NCI-H345 treated with DMSO at 0.1 percent for 48 hours (cell line): Measurements from ENCODE around the gene COL4A2.

ENCODE experiments used
- DNase-seq: peaks from one replicate; lab custom pipeline; 2025; ENCODE audit not compliant: unreplicated experiment; lab: John Stamatoyannopoulos, UW

Gene COL4A2

DNA sequence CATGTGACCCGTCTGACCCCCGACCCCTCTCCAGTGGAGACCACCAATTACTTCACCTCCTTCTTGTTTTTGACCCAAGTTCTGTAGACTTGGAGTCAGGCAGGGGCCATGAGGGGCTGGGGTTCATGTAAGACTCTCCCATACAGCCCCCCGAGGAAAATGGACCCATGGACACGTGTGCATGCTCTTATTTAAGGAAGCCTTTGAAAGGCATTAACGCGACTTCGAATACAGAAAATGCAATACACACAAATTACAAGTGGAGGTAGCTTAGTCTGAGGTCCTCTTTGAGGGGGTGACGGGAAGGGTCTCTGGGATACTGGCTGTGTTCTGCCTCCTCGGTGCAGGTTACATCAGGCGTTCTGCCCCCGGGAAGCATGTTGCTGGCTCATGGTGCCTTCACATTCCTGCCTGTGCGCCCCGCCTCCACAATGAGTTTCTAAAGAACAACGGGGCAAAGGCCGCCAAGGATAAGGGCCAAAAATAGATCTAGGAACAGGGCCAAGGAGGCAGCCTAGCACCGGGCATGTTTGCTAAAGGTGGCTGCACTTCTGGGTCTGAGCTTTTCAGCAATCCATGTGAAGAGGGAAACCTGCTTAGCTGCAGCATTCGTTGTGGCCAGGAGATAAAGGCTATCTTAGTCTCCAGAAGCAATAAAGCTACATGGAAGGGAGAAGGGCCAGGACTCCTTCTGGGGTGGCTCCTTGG is 199.9 kb downstream of the COL4A2 start:
- no peak for DNase-seq

DNA sequence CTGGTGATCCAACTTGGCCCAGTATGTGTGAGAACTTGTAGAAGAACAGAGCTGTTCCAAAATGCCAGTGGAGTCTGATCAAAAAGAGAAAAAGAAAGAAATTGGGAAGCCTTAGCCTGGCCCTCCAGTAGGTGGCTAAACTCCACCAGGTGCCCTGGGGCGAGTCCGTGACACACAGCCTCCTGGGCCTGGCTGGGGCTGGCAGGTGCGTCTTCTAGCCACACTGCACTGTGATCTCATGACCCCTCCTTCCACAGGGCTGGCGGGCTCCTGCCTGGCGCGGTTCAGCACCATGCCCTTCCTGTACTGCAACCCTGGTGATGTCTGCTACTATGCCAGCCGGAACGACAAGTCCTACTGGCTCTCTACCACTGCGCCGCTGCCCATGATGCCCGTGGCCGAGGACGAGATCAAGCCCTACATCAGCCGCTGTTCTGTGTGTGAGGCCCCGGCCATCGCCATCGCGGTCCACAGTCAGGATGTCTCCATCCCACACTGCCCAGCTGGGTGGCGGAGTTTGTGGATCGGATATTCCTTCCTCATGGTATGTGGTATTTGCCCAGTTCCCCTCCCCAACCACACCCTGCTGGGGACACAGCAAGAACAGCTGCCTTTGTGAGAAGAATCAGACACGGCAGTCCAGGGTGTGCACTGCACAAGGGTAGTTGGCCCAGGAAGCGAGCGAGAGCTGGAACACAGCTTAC is 200.7 kb downstream of the COL4A2 start:
- no peak for DNase-seq

DNA sequence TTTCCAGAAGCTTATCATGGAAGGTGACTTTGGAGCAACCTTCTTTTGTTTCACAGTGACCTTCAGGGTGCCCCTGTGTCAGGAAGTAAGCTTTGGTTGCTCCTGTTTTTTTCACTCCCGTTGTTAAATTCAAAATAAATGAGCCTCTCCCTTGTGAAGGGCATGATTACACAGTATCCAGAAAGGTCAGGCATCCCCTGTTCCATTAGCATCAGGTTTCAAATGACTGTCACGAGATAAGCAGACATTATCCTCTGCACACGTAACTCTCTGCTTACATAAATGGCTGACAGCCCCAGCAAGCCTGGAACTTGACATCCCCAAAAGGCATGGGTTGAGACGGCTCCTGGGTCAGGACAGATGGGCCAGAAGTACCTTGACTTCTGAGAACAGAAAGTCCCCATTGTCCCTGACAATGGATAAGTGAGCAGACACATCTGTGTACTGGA is 202.4 kb downstream of the COL4A2 start:
- peak; percentile 53 for DNase-seq

DNA sequence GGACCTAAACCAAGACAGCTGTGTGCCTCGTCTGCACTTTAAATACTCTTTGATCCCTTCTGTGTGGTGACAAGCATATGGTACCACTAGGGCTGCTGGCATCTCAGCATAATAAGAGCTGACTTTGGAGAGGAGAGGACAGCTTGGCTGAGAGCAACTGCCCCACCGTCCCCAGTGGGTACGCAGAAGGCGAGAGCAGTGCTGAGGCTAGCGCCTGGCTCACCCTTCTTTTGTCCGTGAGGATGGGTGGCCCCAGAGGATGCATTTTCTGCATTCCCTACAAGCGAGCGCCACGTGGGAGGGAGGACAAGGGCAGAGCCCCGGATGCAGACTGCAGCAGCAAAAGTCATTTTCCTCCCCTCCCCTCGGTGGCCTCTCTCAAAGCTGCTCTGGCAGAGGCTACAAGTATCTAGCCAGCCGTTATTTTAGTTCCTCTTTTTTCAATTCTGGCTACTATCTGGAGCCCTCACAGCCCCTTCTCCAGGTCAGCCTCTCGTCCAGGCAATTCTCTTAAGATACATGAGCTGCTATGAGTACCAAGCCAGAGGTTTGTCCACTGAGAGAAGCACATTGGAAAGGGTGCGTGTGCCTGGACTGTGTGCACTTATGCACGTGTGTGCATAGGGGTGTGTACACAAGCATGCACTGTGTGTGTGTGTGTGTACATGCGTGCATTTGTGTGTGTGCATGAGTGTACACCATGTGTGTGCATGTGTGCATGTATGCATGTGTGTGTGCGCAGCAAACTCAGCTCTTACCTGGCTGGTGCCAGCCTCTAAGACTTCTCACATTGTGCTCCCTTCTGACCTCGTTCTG is 203.1 kb downstream of the COL4A2 start:
- DNase-seq, result no peak

DNA sequence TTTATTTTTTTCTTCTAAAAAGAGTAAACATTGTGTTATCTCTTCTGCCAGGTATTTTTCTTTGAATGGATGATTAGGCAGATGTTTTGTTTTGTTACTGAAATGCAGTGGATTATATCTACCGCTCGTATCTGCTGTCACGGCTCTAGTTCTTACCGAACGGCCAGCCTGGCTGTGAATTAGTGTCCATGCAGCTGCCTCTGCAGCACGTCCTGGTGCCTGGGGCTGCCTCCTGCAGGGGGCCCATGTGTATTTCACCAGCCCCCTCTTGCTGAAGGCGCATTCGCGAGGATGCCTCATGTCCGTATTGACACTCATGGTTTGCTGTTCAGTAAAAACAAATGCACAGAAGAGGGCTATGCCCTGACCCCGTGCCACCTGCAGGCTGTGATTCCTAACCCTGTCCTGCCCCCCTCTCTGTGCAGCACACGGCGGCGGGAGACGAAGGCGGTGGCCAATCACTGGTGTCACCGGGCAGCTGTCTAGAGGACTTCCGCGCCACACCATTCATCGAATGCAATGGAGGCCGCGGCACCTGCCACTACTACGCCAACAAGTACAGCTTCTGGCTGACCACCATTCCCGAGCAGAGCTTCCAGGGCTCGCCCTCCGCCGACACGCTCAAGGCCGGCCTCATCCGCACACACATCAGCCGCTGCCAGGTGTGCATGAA is 204.6 kb downstream of the COL4A2 start:
- DNase-seq, result no peak

DNA sequence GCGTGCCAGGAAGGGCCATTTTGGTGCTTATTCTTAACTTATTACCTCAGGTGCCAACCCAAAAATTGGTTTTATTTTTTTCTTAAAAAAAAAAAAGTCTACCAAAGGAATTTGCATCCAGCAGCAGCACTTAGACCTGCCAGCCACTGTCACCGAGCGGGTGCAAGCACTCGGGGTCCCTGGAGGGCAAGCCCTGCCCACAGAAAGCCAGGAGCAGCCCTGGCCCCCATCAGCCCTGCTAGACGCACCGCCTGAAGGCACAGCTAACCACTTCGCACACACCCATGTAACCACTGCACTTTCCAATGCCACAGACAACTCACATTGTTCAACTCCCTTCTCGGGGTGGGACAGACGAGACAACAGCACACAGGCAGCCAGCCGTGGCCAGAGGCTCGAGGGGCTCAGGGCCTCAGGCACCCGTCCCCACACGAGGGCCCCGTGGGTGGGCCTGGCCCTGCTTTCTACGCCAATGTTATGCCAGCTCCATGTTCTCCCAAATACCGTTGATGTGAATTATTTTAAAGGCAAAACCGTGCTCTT is 205.2 kb downstream of the COL4A2 start:
- no peak for DNase-seq

DNA sequence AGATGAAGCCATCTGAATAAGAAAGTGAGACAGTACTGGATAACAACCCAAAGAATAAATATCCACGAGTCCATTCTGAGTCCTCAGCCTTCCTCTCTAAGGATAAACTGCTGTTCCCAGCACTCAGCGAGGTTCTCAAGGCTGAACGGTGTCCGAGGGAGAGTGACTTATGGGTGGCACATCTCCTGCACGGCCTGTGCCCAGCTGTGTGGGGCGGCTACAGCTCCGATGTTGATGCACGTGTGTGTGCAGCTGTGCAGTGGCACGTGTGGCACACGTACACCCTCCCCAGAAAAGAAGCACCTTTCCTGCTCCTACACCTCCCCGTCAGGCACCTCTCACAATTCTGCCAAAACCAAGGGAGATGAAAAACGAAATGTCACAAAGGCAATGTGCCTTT is 209.4 kb downstream of the COL4A2 start:
- no peak for DNase-seq

DNA sequence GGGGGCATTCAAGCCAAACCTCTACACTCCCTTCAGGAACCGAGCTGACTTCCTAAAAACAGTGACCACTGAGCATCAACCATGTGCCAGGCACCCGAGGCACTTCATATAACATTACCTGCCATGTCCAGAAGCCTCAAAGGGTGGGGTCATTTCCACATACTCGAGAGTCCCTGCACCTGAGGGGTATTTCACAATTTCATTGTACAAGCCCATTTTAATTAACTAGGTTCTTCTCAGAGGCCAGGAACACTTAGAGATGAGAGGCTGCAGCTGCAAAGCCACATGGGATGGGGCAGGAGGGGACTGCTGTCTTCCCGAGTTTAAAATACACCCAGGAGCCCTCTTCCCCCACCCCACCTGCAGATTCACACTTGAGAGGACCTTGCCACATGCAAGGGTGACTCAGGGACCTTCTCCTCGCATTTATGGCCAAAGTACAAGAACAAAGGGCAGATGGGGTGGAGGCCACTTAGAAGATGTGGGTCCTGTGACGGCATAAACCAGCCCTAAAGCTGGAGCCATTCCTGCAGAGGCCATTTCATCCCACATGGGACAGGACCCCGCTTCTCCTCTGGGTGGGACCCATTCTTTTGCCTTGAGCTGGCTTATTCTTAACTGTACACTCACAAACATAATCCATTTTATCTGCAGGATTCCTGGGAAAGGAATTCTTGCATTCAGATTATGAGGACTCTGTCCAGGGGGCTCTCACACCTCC is 210.6 kb downstream of the COL4A2 start:
- no peak for DNase-seq

DNA sequence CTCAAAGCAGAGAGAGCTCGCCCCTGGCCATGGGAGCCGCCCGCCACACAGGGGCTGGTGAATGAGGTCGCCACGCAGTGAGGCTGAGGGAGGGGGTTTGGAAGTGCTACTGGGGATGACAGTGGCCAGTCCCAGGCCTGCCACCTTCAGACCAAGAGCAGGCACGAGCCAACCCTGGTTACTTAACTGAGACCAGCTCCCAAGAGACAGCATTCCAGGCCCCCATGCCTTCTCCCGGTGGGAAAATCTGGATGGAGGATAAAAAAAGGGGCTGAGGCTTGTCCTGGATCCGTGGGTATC is 211.1 kb downstream of the COL4A2 start:
- DNase-seq, result no peak

DNA sequence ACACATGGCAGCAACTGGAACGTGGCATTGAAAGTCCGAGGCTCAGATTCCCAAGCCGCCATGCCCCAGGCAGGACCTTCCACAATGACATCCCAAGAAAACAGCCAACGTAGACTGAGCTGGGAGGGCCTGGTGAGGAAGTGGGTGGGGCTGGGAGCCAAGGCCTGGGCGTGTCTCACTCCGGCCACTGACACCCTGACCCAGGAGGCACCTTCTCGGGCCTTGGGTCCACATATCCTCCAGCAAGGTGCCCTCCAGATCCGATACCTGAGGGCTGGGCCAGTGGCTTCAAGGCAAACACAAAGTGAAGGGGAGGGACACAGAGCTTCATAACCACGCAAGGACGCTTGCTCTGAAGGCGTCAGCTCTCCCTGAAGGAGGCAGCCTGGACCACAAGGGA is 211.5 kb downstream of the COL4A2 start:
- DNase-seq, result no peak

DNA sequence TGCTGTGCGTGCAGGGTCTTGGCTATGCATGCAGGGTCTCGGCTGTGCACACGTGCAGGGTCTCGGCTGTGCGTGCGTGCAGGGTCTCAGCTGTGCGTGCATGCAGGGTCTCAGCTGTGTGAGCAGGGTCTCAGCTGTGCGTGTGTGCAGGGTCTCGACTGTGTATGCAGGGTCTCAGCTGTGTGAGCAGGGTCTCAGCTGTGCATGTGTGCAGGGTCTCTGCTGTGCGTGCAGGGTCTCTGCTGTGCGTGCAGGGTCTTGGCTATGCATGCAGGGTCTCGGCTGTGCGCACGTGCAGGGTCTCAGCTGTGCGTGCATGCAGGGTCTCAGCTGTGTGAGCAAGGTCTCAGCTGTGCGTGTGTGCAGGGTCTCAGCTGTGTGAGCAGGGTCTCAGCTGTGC is 212.0 kb downstream of the COL4A2 start:
- no peak for DNase-seq

DNA sequence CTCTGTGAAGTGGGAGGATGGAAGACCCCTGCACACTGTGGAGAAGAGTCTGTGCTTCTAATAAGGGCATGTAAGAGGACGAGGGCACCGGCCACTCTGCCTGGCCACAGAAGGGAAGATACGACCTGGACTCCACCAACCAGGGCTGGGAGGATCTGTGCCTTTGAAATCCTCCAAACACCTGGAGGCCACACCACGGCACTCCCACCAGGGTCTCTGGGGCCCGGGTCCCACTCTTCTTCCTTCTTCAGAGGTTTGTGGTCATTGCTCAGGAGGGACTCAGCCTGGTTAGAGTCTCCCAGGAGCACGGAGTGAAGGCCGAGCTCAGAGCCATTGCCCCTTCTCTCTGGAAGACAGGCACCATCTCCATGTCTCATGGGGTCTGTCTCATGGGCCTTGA is 212.4 kb downstream of the COL4A2 start:
- no peak for DNase-seq

DNA sequence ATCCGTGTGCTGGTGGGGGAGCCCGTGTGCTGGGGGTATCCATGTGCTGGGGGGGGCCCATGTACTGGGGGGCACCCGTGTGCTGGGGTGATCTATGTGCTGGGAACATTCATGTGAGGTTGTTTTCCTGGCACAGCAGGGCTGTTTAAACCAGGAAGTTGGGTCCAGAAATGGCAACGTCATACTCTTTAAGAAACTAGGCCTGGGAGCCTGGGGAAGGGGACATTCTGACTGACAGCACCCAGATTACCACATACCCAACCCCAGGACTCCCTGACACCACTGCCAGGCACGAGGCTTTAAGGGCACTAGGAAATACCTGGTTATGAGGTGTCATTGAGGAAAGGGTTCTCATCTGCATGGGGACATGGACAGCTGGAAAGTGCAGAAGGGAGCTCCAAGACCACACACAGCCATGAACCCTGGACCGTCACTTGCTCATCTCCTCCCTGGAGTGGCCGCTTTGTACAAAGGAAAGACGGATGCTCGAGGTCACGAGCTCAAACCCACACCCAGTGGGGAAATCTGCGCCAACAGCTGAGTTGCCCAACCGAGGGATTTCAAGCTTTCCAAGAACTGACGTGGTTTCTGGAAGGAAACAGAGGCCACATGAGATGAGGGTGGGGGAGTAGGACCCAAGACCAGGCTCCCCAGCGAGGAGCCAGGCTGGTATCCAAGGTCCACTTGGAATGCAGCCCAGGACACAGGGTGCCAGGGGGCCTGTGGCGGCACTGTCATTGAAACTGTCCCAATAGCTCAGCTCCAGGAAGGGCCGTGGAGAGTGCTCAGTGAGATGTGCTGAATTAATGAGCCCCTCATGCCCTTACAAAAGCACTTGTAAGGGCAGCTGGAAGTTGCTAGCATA is 213.6 kb downstream of the COL4A2 start:
- DNase-seq, result no peak

DNA sequence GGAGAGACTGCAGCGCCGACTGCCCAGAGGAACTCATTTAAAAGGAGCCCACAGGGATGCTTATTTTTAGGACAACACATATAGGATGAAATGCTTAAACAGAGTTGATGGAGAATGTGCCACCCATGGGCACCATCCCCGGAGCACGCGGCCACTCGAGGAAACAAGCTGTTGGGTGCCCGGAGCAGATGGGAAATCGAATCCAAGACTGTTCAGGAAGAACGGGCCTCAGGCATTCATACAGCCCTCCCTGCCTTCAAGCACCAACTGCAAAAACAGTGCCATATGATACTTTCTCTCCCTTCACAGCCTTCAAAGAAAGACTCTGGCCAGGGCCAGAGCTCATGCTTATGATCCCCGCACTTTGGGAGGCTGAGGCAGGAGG is 214.2 kb downstream of the COL4A2 start:
- DNase-seq, result peak; percentile 14

DNA sequence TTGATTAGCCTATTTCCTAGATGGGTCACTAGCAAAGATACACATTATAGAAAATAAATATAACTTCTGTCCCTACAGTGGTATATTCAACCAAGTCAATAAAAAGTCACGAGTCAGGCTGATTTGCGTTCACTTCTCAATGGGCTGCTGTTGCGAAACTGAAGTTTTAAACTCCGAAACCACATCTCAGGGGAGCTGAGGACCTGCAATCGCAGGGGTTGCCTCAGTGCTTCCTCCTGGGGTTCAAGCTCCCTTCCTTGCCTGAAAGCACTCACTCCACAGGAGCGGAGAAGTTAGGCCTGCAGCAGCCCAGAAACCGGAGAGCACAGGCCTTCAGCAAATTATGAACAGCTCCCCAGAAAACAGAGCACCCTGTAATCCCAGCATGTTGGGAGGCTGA is 214.9 kb downstream of the COL4A2 start:
- no peak for DNase-seq

DNA sequence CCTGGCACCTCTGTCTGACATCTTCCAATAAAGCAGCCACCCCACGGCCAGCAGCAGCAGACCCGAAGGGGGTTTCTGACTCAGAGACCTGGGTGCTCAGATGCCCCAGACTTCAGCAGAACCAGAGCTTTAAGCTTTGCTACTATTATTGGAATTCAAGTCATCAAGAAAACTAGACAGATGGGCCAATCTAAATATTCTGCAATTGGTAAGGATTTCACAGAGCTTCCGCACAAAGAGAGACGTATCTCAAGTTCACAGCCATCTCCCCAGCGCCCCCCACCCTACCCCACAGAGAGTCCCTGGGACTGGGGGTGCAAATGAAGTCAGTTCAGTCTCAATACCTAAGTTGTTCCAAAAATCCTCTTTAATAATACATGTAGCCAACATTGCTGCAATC is 215.6 kb downstream of the COL4A2 start:
- DNase-seq, result no peak

DNA sequence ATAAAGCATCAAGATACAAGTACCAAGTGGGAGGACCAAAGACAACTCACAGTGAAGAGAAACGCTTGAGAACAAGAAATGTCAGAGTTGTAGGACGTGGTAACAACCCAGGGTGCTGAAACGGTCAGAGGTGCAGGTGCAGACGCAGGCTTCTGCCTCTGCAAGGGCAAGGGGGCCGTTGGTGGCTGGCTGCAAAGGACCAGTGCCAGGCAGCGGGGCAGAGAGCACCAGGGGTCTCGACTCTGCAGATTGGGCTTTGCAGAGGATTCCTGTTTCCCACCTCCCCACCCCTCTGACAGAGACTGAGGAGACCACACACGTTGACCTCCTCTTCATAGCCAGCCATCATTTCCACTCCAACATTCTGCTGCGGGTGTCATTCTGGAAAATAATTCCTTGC is 216.1 kb downstream of the COL4A2 start:
- DNase-seq, result no peak

DNA sequence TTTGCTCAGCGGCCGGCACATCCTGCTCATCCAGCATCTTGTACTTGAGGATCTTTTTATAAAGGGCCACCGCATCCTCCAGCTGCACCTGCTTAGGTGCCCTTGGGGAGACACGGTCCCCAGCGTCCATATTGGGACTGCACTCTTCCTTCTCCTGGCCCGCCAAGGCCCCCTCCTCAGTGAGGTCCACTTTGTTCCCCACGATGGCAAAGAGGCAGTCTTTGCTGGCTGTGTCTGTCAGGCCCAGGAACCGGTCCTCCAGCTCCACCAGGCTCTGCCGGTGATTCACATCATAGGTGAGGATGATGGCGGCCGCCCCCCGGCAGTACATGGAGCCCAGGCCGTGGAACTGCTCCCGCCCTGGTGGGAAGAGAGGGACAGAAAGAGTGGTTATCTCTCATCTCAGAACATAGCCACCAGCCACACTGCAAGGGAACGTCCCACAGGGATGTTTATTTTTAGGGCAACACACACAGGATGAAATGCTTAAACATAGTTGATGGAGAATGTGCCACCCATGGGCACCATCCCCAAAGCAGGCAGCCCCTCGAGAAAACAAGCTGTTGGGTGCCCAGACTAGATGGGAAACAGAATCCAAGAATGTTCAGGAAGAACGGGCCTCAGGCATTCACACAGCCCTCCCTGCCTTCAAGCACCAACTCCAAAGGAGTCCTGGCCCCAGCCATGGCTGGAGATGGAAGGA is 216.9 kb downstream of the COL4A2 start:
- no peak for DNase-seq
